Ramos (cell line): ENCODE measurements around the gene MARCHF11.

ENCODE experiments used
- in situ Hi-C: fragments of 300-500 bp; cut with MboI; formaldehyde crosslinking; loops from one replicate; pipeline ENCODE4 v1.14.3; 2022; ENCODE audit warnings: low sequenced_read_pairs; ENCODE audit not compliant: unreplicated experiment

MARCHF11 gene

DNA sequence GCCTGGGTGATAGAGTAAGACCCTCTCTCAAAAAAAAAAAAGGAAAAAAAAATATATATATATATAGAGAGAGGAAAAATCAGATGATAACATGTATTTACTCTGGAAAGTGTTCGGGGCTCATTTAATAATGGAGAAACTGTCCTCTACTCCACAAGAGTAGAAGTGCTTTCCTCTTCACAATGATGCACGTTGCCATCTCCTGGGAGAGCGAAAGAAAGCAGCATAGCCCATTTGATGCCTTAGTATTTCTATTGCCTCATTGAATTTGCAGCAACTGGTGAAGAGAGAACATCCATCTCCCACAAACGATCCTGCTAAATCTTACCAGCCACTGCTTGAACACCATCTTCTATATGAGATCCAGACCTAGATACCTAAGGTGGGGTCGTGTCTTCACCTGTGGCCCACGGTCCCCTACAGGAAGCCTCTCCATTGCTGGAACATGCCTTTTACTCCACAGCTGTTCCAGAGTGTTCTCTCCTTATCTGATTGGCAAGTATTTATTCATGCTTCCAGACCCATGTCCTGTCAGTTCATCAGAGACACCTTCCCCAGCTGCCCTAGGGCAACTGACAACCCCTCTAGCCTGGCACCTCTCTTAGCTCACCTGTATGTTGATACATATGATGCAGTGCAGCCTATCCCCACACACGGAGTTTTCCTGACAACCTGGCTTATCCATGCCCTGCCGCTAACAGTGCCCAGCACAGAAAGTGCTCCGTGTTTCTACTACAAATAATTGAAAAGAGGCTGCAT, 115.3 kb downstream of the MARCHF11 start:
- in situ Hi-C loops: no loop called here

GRCh38 chr5:16061163-16061562, 118.4 kb downstream of the MARCHF11 start:
- in situ Hi-C loops: no loop called here

- in situ Hi-C loops: no loop called here
Measured at GRCh38 chr5:16057277-16057676, 122.3 kb downstream of the MARCHF11 start.

DNA sequence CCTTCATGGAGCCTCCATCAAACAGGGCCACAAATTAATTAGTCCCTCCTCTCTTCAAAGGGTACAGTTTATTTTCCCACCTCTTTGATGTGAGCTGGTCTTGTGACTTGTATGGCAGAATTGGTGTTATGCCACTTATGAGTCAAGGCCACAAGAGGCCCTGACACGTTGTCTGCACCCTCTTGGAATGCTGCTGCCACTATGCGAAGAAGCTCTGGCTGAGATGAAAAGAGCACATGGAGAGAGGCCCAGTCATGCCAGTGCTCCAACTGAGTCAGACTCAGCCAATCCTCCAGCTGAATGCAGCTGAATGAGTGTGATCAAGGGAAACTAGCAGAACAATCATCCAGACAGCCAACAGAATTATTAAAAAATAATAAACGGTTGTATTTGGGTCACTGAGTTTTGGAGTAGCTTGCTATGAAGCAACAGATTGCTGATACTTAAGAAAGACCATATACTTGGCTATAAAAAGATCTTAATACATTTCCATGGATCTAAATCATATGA, 128.3 kb downstream of the MARCHF11 start:
- in situ Hi-C loops: no loop called here

- in situ Hi-C loops: no loop called here
Measured at GRCh38 chr5:16050414-16050813, 129.2 kb downstream of the MARCHF11 start.

- in situ Hi-C loops: no loop called here
Measured at GRCh38 chr5:16049761-16050160, 129.8 kb downstream of the MARCHF11 start.

DNA sequence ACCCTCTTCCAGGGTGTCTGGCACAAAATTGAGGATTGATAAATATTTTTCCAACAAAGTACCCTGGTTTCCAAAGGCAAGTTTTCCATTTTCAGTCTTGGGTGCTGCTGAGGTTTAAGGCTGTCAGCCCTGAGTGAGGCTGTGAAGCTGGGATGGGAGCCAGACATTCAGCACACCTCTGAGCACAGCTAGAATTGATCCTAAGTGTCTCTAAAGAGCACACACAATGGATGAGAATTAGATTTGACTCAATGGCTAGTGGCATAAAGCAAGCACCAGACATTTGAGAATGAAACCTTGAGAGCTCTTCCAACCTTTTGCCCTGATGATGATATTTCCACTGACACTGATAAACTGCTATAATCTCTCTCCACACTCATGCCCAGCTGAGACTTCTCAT, 131.5 kb downstream of the MARCHF11 start:
- in situ Hi-C loops: no loop called here

GRCh38 chr5:16043349-16043965, 136.1 kb downstream of the MARCHF11 start:
- in situ Hi-C loops: no loop called here

- in situ Hi-C loops: no loop called here
Measured at GRCh38 chr5:16037121-16037845, 142.3 kb downstream of the MARCHF11 start.

DNA sequence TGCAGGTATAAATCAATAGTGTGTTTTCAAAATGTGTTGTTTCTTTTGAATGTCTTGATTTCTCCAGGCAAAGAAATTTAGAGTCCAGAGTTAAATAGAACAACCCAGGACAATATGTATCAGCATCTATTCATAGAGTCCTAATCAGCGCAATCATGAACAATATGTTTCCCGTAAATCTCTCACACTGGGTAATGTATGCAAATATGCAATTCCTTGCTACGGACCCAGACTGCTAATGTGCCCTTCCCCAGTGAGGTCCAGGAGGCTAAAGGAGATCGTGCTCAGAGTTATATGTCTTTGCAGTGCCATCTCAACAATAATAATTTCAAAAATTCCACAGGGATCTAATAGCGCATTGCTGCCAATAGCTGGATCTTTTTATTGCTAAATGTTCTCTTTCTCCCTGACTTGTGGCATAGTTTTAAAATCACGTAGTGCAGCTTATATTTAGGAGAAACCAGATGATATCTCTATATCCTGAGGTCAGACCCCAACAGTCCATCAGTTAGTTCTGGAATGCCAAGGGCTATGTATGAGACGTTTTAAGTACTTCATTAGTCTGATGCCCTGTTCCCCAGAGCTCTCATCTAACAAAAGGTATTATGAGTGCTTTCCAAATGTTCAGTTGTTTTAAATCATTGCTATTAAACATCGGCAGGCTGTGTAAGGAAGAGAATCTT, 145.1 kb downstream of the MARCHF11 start:
- in situ Hi-C loops: no loop called here

DNA sequence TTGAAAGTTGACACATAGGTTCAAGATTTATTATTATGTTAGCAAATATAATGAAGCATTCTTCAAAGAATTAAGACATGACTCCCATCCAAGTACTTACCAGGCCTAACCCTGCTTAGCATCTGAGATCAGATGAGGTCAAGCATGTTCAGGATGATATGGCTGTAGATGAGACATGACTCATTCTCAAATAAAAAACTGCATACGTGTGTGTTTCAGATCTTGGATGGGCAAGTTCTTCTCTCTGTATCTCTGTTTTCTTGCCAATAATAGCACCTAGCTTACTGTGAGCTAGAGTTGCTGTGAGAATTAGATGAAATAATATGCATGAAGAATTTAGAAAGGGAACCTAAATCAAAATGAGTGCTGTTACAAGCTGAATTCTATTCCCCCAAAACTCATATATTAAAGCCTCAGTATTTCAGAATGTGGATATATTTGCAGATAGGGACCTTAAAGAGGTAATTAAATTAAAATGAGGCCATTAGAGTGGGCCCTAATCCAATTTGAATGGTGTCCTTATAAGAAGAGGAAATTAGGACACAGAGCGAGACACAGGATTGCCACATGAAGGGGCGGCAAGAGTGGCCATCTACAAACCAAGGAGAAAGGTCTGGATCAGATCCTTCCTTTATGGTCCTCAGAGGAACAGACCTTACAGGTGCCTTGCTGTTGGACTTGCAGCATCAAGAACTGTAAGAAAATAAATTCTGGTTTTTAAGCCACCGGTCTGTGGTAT, 146.2 kb downstream of the MARCHF11 start:
- in situ Hi-C loops: no loop called here

- in situ Hi-C loops: no loop called here
Measured at GRCh38 chr5:16028708-16029107, 150.9 kb downstream of the MARCHF11 start.

GRCh38 chr5:16025681-16026080, 153.9 kb downstream of the MARCHF11 start:
- in situ Hi-C loops: no loop called here

GRCh38 chr5:16018970-16019369, 160.6 kb downstream of the MARCHF11 start:
- in situ Hi-C loops: no loop called here

GRCh38 chr5:16017720-16018119, 161.9 kb downstream of the MARCHF11 start:
- in situ Hi-C loops: no loop called here
